Brain microvascular endothelial cell (primary cell): ENCODE data around the gene LRRC66.

Experiments used
- DNase-seq: peaks from one replicate; pipeline ENCODE4 v3.0.0-alpha.2; 2020
- H3K27ac ChIP-seq: fragments of 250-450 bp; sonication (Bioruptor Pico); 2 replicates; pipeline ENCODE4 v1.5.1; 2020; ENCODE audit warnings: mild to moderate bottlenecking, moderate library complexity
- H3K27me3 ChIP-seq: fragments of 250-450 bp; sonication (Bioruptor Pico); replicated peaks from 2 replicates; pipeline ENCODE4 v1.5.1; 2020; ENCODE audit warnings: mild to moderate bottlenecking
- H3K36me3 ChIP-seq: fragments of 250-450 bp; sonication (Bioruptor Pico); replicated peaks from 2 replicates; pipeline ENCODE4 v1.5.1; 2020; ENCODE audit warnings: mild to moderate bottlenecking
- H3K4me3 ChIP-seq: 2 replicates; pipeline ENCODE4 v1.5.1; 2011; ENCODE audit warnings: low read depth, mild to moderate bottlenecking, control low read depth, low read length, moderate library complexity
- in situ Hi-C: cut with HindIII; loops from 2 replicates; pipeline ENCODE4 v1.10.0; 2017; ENCODE audit warnings: low sequenced_read_pairs, low pct_ligation_motif_present
- TF ChIP-seq, protein P1 (sequence below): IDR thresholded peaks from 2 replicates; pipeline ENCODE4 v1.5.1; 2011; ENCODE audit warnings: low read depth, mild to moderate bottlenecking, moderate library complexity, low read length, control low read depth, inconsistent platforms; ENCODE audit errors: missing control alignments

LRRC66 gene

GRCh38 chr4:51958199-51958968 lies 61.8 kb downstream of the LRRC66 start:
- Histone ChIP-seq H3K27ac (no peak overlapping the region), H3K27me3 (no peaks in the 10 kb centered on the region), H3K36me3 (no peaks in the 10 kb centered on the region), H3K4me3 (no peak overlapping the region)
- TF ChIP-seq, protein P1, sequence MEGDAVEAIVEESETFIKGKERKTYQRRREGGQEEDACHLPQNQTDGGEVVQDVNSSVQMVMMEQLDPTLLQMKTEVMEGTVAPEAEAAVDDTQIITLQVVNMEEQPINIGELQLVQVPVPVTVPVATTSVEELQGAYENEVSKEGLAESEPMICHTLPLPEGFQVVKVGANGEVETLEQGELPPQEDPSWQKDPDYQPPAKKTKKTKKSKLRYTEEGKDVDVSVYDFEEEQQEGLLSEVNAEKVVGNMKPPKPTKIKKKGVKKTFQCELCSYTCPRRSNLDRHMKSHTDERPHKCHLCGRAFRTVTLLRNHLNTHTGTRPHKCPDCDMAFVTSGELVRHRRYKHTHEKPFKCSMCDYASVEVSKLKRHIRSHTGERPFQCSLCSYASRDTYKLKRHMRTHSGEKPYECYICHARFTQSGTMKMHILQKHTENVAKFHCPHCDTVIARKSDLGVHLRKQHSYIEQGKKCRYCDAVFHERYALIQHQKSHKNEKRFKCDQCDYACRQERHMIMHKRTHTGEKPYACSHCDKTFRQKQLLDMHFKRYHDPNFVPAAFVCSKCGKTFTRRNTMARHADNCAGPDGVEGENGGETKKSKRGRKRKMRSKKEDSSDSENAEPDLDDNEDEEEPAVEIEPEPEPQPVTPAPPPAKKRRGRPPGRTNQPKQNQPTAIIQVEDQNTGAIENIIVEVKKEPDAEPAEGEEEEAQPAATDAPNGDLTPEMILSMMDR = no peak
- no peak for DNase-seq
- in situ Hi-C loops = no loop called here
